Suprapubic skin (tissue), 4 donors: ENCODE measurements around the gene APOO.

Experiments used
- EP300 ChIP-seq: sonication (generic); formaldehyde crosslinking; IDR thresholded peaks from one replicate; pipeline ENCODE4 v1.6.1; 2017; ENCODE audit warnings: antibody characterized with exemption
- POLR2AphosphoS5 ChIP-seq, 3 donors: sonication (generic); formaldehyde crosslinking; IDR thresholded peaks; one replicate each; pipeline ENCODE4 v1.6.1; 2017; ENCODE audit warnings: antibody characterized with exemption in 3 of 3
- TF ChIP-seq, protein P1 (sequence below), 2 donors: fragments of 200-600 bp in 1 of 2; fragments of 450-650 bp in 1 of 2; sonication (generic) in 1 of 2; IDR thresholded peaks; one replicate each; pipeline ENCODE4 v1.5.1; 2016 to 2019; ENCODE audit warnings: antibody characterized with exemption in 2 of 2, mild to moderate bottlenecking in 1 of 2, moderate library complexity in 1 of 2

GRCh38 chrX:23857935-23858334, 49.8 kb downstream of the APOO start:
- TF ChIP-seq, protein P1, sequence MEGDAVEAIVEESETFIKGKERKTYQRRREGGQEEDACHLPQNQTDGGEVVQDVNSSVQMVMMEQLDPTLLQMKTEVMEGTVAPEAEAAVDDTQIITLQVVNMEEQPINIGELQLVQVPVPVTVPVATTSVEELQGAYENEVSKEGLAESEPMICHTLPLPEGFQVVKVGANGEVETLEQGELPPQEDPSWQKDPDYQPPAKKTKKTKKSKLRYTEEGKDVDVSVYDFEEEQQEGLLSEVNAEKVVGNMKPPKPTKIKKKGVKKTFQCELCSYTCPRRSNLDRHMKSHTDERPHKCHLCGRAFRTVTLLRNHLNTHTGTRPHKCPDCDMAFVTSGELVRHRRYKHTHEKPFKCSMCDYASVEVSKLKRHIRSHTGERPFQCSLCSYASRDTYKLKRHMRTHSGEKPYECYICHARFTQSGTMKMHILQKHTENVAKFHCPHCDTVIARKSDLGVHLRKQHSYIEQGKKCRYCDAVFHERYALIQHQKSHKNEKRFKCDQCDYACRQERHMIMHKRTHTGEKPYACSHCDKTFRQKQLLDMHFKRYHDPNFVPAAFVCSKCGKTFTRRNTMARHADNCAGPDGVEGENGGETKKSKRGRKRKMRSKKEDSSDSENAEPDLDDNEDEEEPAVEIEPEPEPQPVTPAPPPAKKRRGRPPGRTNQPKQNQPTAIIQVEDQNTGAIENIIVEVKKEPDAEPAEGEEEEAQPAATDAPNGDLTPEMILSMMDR (IDR thresholded peaks at IDR 0.05) = no peak
- TF ChIP-seq POLR2AphosphoS5 (IDR thresholded peaks at IDR 0.05) (no peak), EP300 (no peak)
